Germinal center (tissue), 1 donor: ENCODE results near the gene HOXC10.

ENCODE experiments used
- DNase-seq: peaks from one replicate; pipeline ENCODE4 v3.0.0; 2012; ENCODE audit warnings: mixed read lengths, low spot score

HOXC10 gene

DNA sequence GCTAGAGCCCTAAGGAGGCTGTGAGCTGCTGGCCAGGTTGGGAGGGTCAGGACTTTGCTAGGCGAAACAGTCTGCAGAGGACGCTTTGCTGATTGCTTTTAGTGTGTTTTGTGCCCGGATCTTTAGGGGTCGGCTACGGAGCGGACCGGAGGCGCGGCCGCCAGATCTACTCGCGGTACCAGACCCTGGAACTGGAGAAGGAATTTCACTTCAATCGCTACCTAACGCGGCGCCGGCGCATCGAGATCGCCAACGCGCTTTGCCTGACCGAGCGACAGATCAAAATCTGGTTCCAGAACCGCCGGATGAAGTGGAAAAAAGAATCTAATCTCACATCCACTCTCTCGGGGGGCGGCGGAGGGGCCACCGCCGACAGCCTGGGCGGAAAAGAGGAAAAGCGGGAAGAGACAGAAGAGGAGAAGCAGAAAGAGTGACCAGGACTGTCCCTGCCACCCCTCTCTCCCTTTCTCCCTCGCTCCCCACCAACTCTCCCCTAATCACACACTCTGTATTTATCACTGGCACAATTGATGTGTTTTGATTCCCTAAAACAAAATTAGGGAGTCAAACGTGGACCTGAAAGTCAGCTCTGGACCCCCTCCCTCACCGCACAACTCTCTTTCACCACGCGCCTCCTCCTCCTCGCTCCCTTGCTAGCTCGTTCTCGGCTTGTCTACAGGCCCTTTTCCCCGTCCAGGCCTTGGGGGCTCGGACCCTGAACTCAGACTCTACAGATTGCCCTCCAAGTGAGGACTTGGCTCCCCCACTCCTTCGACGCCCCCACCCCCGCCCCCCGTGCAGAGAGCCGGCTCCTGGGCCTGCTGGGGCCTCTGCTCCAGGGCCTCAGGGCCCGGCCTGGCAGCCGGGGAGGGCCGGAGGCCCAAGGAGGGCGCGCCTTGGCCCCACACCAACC, 44.8 kb downstream of the HOXC10 start:
- DNase-seq = no peak

DNA sequence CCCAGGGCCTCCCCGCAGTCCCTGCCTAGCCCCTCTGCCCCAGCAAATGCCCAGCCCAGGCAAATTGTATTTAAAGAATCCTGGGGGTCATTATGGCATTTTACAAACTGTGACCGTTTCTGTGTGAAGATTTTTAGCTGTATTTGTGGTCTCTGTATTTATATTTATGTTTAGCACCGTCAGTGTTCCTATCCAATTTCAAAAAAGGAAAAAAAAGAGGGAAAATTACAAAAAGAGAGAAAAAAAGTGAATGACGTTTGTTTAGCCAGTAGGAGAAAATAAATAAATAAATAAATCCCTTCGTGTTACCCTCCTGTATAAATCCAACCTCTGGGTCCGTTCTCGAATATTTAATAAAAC, 45.5 kb downstream of the HOXC10 start:
- DNase-seq = no peak

DNA sequence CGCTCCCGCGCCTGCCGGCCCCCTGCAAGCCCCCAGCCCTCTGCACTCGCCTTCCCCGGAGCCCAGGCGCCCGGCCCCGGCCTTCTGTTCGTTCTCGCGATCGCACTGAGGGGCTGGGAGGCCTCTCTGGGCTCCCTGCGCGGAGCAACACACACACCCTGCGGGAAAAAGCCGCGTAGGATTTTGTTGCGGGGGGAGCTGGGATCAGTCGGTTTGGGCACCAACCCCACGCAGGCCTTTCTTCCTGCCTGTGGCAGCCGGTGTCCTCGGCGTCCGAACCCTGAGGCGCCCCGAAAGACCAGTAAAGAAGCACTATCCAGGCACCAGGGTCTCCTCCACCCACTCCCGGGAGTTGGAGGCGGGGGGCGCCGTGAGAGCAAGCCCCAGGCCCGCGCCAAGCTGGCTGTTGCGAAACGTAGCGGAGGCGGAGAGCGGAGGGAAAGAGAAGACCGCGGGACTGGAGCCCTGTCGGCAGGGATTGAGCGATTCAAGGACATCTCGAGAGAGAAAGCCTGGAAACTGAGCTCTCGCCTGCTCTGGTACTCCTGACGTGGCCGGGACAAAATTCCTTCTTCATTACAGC, 46.0 kb downstream of the HOXC10 start:
- DNase-seq = no peak

- DNase-seq = no peak
Measured at GRCh38 chr12:54031480-54031879, 46.5 kb downstream of the HOXC10 start.

GRCh38 chr12:54032086-54032619, 47.2 kb downstream of the HOXC10 start:
- no peak for DNase-seq

DNA sequence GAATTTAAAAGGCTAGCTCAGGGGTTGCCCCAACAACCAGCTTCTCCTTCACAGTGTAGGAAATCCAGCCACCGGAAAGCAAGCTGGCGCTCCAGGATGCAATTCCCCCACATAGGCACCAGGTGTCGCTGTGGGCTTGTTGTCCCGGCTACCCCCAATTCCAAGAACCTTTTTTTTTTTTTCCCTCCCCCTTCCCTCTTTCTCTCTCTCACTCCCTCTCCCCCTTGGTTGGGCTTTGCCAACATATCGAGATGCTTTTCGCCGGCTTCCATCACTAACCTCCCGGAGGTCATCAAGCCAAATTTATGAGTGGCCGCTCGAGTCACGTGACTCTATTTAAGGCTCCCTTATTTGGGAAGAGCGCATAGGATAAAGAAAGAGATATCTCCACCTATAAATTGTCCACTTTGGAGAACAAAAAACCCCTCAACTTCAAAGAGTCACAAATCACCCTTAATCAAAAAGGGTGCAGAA, 47.7 kb downstream of the HOXC10 start, which contains the start of gene HOXC5:
HOXC5 (plus strand) TSS at position 424 of the 474 bp plus-strand sequence. CDS start 73 bp downstream, outside the sequence.
- peak; percentile 87 for DNase-seq

DNA sequence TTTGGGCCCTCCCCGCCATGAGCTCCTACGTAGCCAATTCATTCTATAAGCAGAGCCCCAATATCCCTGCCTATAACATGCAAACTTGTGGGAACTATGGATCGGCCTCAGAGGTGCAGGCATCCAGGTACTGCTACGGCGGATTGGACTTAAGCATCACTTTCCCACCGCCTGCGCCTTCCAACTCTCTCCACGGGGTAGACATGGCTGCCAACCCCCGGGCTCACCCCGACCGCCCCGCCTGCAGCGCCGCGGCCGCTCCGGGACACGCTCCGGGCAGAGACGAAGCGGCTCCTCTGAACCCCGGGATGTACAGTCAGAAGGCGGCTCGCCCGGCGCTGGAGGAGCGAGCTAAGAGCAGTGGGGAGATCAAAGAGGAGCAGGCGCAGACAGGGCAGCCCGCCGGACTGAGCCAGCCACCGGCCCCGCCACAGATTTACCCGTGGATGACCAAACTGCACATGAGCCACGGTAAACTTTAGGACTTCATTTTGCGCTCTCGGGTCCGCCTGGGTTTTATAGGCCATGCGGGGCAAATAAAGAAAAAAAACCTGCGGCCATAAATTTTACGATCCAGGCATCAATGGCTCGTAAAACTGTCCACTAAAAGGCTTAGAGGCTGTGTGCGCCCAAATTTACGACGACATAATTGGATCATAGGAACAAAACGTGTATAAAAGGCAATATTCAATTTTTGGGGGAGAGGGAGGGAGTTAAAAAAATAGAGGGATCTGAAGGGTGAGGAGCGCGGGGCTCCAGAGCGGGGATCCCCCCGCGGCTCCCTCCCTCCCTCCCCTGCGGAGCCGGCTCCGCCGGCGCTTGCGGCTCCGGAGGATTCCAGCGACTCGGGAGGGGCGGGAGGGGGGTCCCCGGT, 48.4 kb downstream of the HOXC10 start:
- no peak for DNase-seq

GRCh38 chr12:54033980-54034784, 49.2 kb downstream of the HOXC10 start:
- no peak for DNase-seq

- no peak for DNase-seq
Measured at GRCh38 chr12:54034785-54035310, 49.9 kb downstream of the HOXC10 start.

GRCh38 chr12:54035568-54036264, 50.8 kb downstream of the HOXC10 start:
- no peak for DNase-seq

- DNase-seq = no peak
Measured at GRCh38 chr12:54036620-54037359, 51.8 kb downstream of the HOXC10 start.

DNA sequence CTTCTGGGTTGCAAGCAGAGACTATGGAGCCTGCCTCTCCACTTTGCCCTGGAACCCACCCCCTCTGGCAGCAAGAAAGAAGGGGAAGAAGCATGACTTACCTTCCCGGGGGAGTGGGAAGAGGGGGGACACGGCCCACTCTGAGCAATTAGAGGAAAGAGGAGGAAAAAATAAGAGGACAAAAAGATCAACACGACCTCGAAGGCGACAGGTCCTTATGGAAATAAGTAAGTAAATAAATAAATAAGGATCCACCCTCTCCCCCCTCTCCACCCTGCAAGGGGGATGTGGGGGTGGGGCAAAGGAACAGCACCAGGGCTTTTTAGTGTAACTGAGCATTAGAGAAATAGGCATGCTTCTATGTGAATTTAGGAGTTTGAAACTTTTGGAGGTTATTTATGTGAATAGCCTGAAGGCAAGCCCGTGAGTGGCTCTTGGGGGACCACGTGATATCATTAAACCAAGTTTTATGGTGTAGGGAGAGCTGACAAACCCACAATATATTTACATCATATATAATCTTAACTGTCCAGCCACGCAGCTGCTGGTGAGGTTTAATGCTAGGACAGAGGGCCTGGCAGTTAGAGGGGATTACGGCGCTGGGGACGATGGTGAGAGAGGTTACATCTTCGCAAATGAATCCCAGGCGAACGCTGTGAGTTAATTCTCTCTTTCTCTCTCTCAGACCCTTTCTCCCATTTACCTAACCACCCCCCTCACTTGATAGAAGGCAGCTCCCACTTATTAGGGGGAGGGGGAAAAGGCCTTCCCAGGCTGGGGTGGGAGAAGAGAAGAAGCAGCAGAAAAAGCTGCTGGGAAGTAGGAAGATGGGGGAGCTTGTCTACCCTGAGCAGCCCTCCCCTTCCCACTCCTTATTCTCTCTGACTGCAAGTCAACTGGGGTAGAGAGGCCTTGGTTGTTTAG, 52.7 kb downstream of the HOXC10 start:
- no peak for DNase-seq

GRCh38 chr12:54038284-54038870, 53.4 kb downstream of the HOXC10 start:
- DNase-seq = no peak

- DNase-seq = no peak
Measured at GRCh38 chr12:54038871-54039414, 54.0 kb downstream of the HOXC10 start.

GRCh38 chr12:54039417-54040147, 54.6 kb downstream of the HOXC10 start:
- no peak for DNase-seq
